Measurements from ENCODE around the gene PTPRD. TPM values are rescaled to one million over a fixed set of nuclear protein-coding genes. Genes with fewer than 3 reads are reported as not detected.

The PTPRD gene
- total RNA-seq, 1 experiment from 2014 or later: not detected

GRCh38 chr9:9855177-9856078, 757.4 kb downstream of the PTPRD start:
- DNase-seq (ENCODE audit: unreplicated experiment): no peak
- no peak for TF ChIP-seq CTCF (IDR thresholded peaks at IDR 0.05; ENCODE audit: unreplicated experiment)
- Mint-ChIP-seq H3K27ac (ENCODE audit: low read depth, unreplicated experiment) (no peak overlapping the region), H3K9me3 (ENCODE audit: unreplicated experiment) (no peaks in the 10 kb centered on the region), H3K4me3 (ENCODE audit: unreplicated experiment) (no peak overlapping the region), H3K36me3 (ENCODE audit: insufficient read depth, unreplicated experiment) (no peaks in the 10 kb centered on the region), H3K27me3 (ENCODE audit: insufficient read depth, unreplicated experiment) (peaks cover 31% of the 10 kb centered on the region), H3K4me1 (ENCODE audit: insufficient read depth, unreplicated experiment) (no peaks in the 10 kb centered on the region)
- no TSS peak for BruUV-seq (replicated peaks)
- ChIA-PET POLR2A (interaction anchor here (0.6 kb wide), 1 partner anchor 1976 kb away, joined by 3 read pairs; no protein-coding TSS in a partner anchor), CTCF (interaction anchor here (0.7 kb wide), 1 partner anchor 668 kb away, joined by 3 read pairs; no protein-coding TSS in a partner anchor)
- intact Hi-C loops (cut with micrococcal nuclease): no loop called here

GRCh38 chr9:9847750-9848149, 765.1 kb downstream of the PTPRD start:
- no peak for DNase-seq (ENCODE audit: unreplicated experiment)
- CTCF ChIA-PET: interaction anchor here (0.7 to 0.9 kb wide), 2 partner anchors 15 to 57 kb away, joined by 3 to 4 read pairs; no protein-coding TSS in a partner anchor
- H3K4me3 Mint-ChIP-seq (ENCODE audit: unreplicated experiment): no peak overlapping the region
- H3K9me3 Mint-ChIP-seq (ENCODE audit: unreplicated experiment): no peaks in the 10 kb centered on the region
- H3K36me3 Mint-ChIP-seq (ENCODE audit: insufficient read depth, unreplicated experiment): no peaks in the 10 kb centered on the region
- H3K27ac Mint-ChIP-seq (ENCODE audit: low read depth, unreplicated experiment): no peak overlapping the region
- peaks cover 57% of the 10 kb centered on the region for H3K27me3 Mint-ChIP-seq (ENCODE audit: insufficient read depth, unreplicated experiment)
- no TSS peak for BruUV-seq (replicated peaks)
- no peaks in the 10 kb centered on the region for H3K4me1 Mint-ChIP-seq (ENCODE audit: insufficient read depth, unreplicated experiment)
- intact Hi-C loops (cut with micrococcal nuclease): no loop called here
- TF ChIP-seq CTCF (IDR thresholded peaks at IDR 0.05; ENCODE audit: unreplicated experiment): no peak
- POLR2A ChIA-PET: interaction anchor here (0.7 kb wide), 1 partner anchor 89 kb away, joined by 3 read pairs; no protein-coding TSS in a partner anchor

- POLR2A ChIA-PET: no interaction called here
- no TSS peak for BruUV-seq (replicated peaks)
- CTCF ChIA-PET: interaction anchor here (0.6 to 1.0 kb wide), 3 partner anchors 10 to 97 kb away, joined by 3 to 5 read pairs (median 4); no protein-coding TSS in a partner anchor
- no peaks in the 10 kb centered on the region for H3K36me3 Mint-ChIP-seq (ENCODE audit: insufficient read depth, unreplicated experiment)
- intact Hi-C loops (cut with micrococcal nuclease): no loop called here
- no peak overlapping the region for H3K27ac Mint-ChIP-seq (ENCODE audit: low read depth, unreplicated experiment)
- peaks cover 50% of the 10 kb centered on the region for H3K27me3 Mint-ChIP-seq (ENCODE audit: insufficient read depth, unreplicated experiment)
- no peak for DNase-seq (ENCODE audit: unreplicated experiment)
- H3K4me3 Mint-ChIP-seq (ENCODE audit: unreplicated experiment): no peak overlapping the region
- H3K4me1 Mint-ChIP-seq (ENCODE audit: insufficient read depth, unreplicated experiment): no peaks in the 10 kb centered on the region
- H3K9me3 Mint-ChIP-seq (ENCODE audit: unreplicated experiment): no peaks in the 10 kb centered on the region
- no peak for TF ChIP-seq CTCF (IDR thresholded peaks at IDR 0.05; ENCODE audit: unreplicated experiment)
Measured at GRCh38 chr9:9846557-9846956, 766.2 kb downstream of the PTPRD start.

GRCh38 chr9:9820436-9820835, 792.4 kb downstream of the PTPRD start:
- H3K27ac Mint-ChIP-seq (ENCODE audit: low read depth, unreplicated experiment): no peak overlapping the region
- TF ChIP-seq CTCF (IDR thresholded peaks at IDR 0.05; ENCODE audit: unreplicated experiment): no peak
- ChIA-PET POLR2A (no interaction called here), CTCF (no interaction called here)
- no peaks in the 10 kb centered on the region for H3K9me3 Mint-ChIP-seq (ENCODE audit: unreplicated experiment)
- H3K27me3 Mint-ChIP-seq (ENCODE audit: insufficient read depth, unreplicated experiment): no peaks in the 10 kb centered on the region
- H3K4me1 Mint-ChIP-seq (ENCODE audit: insufficient read depth, unreplicated experiment): no peaks in the 10 kb centered on the region
- BruUV-seq (replicated peaks): no TSS peak
- no peak for DNase-seq (ENCODE audit: unreplicated experiment)
- no peaks in the 10 kb centered on the region for H3K36me3 Mint-ChIP-seq (ENCODE audit: insufficient read depth, unreplicated experiment)
- intact Hi-C loops (cut with micrococcal nuclease): no loop called here
- H3K4me3 Mint-ChIP-seq (ENCODE audit: unreplicated experiment): no peak overlapping the region
